ENCODE results near the gene CENPS. TPM values are rescaled to one million over a fixed set of nuclear protein-coding genes. Genes with fewer than 3 reads are reported as not detected.

CENPS gene
- total and polyA plus RNA-seq, 9 of the 15 experiments (the other 6 are each of a cell fraction or from before 2014, with no cell fraction given), result 10.2 to 36.0 (median 26.0) TPM

DNA sequence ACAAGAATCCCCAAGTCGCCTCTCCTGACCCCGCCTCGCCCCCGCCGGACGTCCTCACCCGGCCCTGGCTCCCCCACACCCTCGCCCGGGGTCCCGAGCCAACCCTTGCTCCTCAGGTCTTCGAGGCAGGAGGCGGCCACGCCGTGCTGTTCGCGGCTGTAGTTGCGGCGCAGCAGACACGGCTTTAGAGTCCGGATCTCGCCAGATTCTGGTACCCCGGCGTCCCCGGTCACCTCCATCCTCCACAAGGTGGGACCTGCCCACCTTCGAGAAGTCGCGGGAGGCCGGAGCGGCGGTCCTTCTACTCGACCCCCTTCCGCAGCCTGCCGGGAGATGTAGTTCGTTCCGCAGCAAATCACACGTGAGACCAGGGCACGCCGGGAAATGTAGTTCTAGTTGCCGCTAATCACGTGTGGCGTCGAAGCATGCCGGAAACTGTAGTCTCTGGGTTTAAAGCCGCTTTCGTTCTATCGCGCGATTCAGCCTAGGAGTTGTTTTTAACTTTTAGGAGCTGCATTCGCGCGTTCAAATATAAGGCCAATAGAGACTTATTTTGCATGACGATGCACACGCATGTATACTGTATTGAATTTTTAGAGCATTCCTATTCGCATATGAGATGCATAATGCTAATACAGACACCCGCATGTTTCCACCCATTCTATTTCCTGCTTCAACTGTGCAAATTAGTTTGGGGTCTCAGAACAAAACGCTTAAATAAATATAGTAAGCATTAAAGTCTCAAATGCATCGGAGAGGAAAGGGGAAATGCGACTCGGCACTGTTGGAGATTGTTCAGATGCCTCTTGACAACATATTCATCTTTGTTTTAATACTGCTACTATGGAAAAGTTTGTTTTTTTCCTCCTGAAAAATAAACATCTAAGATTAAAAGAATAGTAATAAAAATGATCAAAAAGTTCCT is 42.2 kb downstream of the CENPS start, which contains the start of gene DFFA (continued):
- TF ChIP-seq ZNF146 (CRISPR knock-in tag; IDR thresholded peaks at IDR 0.05; ENCODE audit: unreplicated experiment), result no peak
- peak; percentile 62; the same call in 1 of the 2 replicates for TF ChIP-seq MEF2D (tag; conservative IDR thresholded peaks at IDR 0.05; ENCODE audit: low read depth)
- TF ChIP-seq CBX2 (IDR thresholded peaks at IDR 0.05; ENCODE audit: insufficient read depth, low read length, poor library complexity, severe bottlenecking), result no peak
- 0 out of 2 replicates have a peak, but pooled peaks have one; percentile 39 for TF ChIP-seq NFATC3 (IDR thresholded peaks at IDR 0.05)
- TF ChIP-seq ILF3 (IDR thresholded peaks at IDR 0.05; ENCODE audit: borderline replicate concordance), result 0 out of 2 replicates have a peak, but pooled peaks have one; percentile 55
- no peak for TF ChIP-seq ESRRB (CRISPR knock-in tag; IDR thresholded peaks at IDR 0.05; ENCODE audit: borderline replicate concordance)
- no peak for TF ChIP-seq EWSR1 (IDR thresholded peaks at IDR 0.05; ENCODE audit: borderline replicate concordance, low read depth, partially characterized antibody)
- TF ChIP-seq MIER1 (IDR thresholded peaks at IDR 0.05; ENCODE audit: low read depth), result no peak
- TF ChIP-seq STAG1 (CRISPR knock-in tag; IDR thresholded peaks at IDR 0.05; ENCODE audit: borderline replicate concordance), result no peak
- TF ChIP-seq ZNF589 (CRISPR knock-in tag; IDR thresholded peaks at IDR 0.05; ENCODE audit: low read depth), result no peak; the same call in 1 of the 2 replicates
- TF ChIP-seq, protein P1, sequence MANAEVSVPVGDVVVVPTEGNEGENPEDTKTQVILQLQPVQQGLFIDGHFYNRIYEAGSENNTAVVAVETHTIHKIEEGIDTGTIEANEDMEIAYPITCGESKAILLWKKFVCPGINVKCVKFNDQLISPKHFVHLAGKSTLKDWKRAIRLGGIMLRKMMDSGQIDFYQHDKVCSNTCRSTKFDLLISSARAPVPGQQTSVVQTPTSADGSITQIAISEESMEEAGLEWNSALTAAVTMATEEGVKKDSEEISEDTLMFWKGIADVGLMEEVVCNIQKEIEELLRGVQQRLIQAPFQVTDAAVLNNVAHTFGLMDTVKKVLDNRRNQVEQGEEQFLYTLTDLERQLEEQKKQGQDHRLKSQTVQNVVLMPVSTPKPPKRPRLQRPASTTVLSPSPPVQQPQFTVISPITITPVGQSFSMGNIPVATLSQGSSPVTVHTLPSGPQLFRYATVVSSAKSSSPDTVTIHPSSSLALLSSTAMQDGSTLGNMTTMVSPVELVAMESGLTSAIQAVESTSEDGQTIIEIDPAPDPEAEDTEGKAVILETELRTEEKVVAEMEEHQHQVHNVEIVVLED (CRISPR knock-in tag; IDR thresholded peaks at IDR 0.05), result peak; percentile 81
- peak; percentile 64; the same call in 1 of the 2 replicates for TF ChIP-seq TCF7 (IDR thresholded peaks at IDR 0.05; ENCODE audit: borderline replicate concordance)
- peak; percentile 11 for TF ChIP-seq CCNT2 (IDR thresholded peaks at IDR 0.05; ENCODE audit: borderline replicate concordance, extremely low read depth, insufficient read length, low read depth, low read length)
- no peak for TF ChIP-seq NBN (IDR thresholded peaks at IDR 0.05; ENCODE audit: low read depth)
- peak; percentile 83 for TF ChIP-seq GABPA (tag; conservative IDR thresholded peaks at IDR 0.05; ENCODE audit: low read depth)
- no peak for TF ChIP-seq ARHGAP35 (IDR thresholded peaks at IDR 0.05; ENCODE audit: partially characterized antibody)
- TF ChIP-seq, protein P2, sequence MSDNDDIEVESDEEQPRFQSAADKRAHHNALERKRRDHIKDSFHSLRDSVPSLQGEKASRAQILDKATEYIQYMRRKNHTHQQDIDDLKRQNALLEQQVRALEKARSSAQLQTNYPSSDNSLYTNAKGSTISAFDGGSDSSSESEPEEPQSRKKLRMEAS (CRISPR knock-in tag; IDR thresholded peaks at IDR 0.05), result peak; percentile 97
- no peak for TF ChIP-seq ZKSCAN3 (CRISPR knock-in tag; IDR thresholded peaks at IDR 0.05)
- 0 out of 2 replicates have a peak, but pooled peaks have one; percentile 65 for TF ChIP-seq ZNF561 (CRISPR knock-in tag; conservative IDR thresholded peaks at IDR 0.05)
- no peak for TF ChIP-seq BRF1 (IDR thresholded peaks at IDR 0.05; ENCODE audit: borderline replicate concordance, extremely low read depth, insufficient read length)
- TF ChIP-seq NR2C1 (IDR thresholded peaks at IDR 0.05), result peak; percentile 92
- peak; percentile 96 for TF ChIP-seq NR2C1 (tag; IDR thresholded peaks at IDR 0.05)
- TF ChIP-seq, protein P3, sequence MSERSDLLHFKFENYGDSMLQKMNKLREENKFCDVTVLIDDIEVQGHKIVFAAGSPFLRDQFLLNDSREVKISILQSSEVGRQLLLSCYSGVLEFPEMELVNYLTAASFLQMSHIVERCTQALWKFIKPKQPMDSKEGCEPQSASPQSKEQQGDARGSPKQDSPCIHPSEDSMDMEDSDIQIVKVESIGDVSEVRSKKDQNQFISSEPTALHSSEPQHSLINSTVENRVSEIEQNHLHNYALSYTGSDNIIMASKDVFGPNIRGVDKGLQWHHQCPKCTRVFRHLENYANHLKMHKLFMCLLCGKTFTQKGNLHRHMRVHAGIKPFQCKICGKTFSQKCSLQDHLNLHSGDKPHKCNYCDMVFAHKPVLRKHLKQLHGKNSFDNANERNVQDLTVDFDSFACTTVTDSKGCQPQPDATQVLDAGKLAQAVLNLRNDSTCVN (CRISPR knock-in tag; IDR thresholded peaks at IDR 0.05), result peak; percentile 85
- 0 out of 2 replicates have a peak, but pooled peaks have one; percentile 35 for TF ChIP-seq NCOA6 (IDR thresholded peaks at IDR 0.05)
- TF ChIP-seq CTBP1 (IDR thresholded peaks at IDR 0.05; ENCODE audit: borderline replicate concordance), result peak; percentile 78; the same call in 1 of the 2 replicates

All from K562 (cell line).